VCaP (cell line): ENCODE results near the gene RPUSD3.
A peak's percentile ranks its signal among the peaks of the same experiment; 100 is the strongest.
"Not testable (repeated sequence)": the region's sequence is repeated elsewhere in the genome, so short reads cannot be mapped to it uniquely, and the experiment has no call there.

Experiments used
- H3K27ac ChIP-seq: fragments of 450-650 bp; 2 replicates; pipeline ENCODE4 v1.5.1; 2017
- CTCF ChIP-seq: fragments of 450-650 bp; conservative IDR thresholded peaks from 2 replicates; pipeline ENCODE4 v1.5.1; 2017; ENCODE audit warnings: mild to moderate bottlenecking, moderate library complexity

The RPUSD3 gene

GRCh38 chr3:9863058-9863772 is 19.4 kb upstream of the RPUSD3 start:
- peak overlapping the region; percentile 33; the same call in 1 of the 2 replicates for H3K27ac ChIP-seq
- TF ChIP-seq CTCF, result no peak

- TF ChIP-seq CTCF, result peak; percentile 63
- H3K27ac ChIP-seq, result peak overlapping the region; percentile 33; the same call in 1 of the 2 replicates
These were observed 18.7 kb upstream of the RPUSD3 start for GRCh38 chr3:9862391-9863057.

GRCh38 chr3:9861626-9862130 is 17.9 kb upstream of the RPUSD3 start:
- TF ChIP-seq CTCF, result no peak
- H3K27ac ChIP-seq, result no peak overlapping the region

GRCh38 chr3:9861201-9861600 is 17.4 kb upstream of the RPUSD3 start:
- no peak for TF ChIP-seq CTCF
- no peak overlapping the region for H3K27ac ChIP-seq

GRCh38 chr3:9859530-9860025 is 15.8 kb upstream of the RPUSD3 start:
- no peak for TF ChIP-seq CTCF
- no peak overlapping the region for H3K27ac ChIP-seq

- no peak overlapping the region for H3K27ac ChIP-seq
- no peak for TF ChIP-seq CTCF
These were observed 11.8 kb upstream of the RPUSD3 start for GRCh38 chr3:9855594-9855993.

- not testable (repeated sequence) for H3K27ac ChIP-seq
These were observed 10.6 kb upstream of the RPUSD3 start for GRCh38 chr3:9854291-9854940.
